Lower lobe of right lung (tissue), 2 donors: ENCODE data around the gene SLAMF7. TPM values are rescaled to one million over a fixed set of nuclear protein-coding genes. Genes with fewer than 3 reads are reported as not detected.

Experiments
- ATAC-seq, 2 donors: fragments of 200-7000 bp; cut with Tn5 transposase; one replicate each; pipeline ENCODE4 v1.9.1; 2020 to 2022; ENCODE audit warnings: mild to moderate bottlenecking in 2 of 2, moderate library complexity in 2 of 2
- DNase-seq: peaks from one replicate; pipeline ENCODE4 v3.0.0-alpha.2; 2020
- H3K27ac ChIP-seq: fragments of 200-600 bp; one replicate; pipeline ENCODE4 v1.8.0; 2022
- H3K27me3 ChIP-seq: fragments of 200-600 bp; one replicate; pipeline ENCODE4 v1.8.0; 2022; ENCODE audit warnings: low read depth
- H3K36me3 ChIP-seq: fragments of 200-600 bp; one replicate; pipeline ENCODE4 v1.8.0; 2022; ENCODE audit warnings: mild to moderate bottlenecking
- H3K4me1 ChIP-seq: fragments of 200-600 bp; one replicate; pipeline ENCODE4 v1.8.0; 2022
- H3K4me3 ChIP-seq: fragments of 200-600 bp; one replicate; pipeline ENCODE4 v1.8.0; 2022; ENCODE audit warnings: mild to moderate bottlenecking
- H3K9me3 ChIP-seq: fragments of 200-600 bp; one replicate; pipeline ENCODE4 v1.8.0; 2022
- intact Hi-C: fragments of 100-400 bp; cut with DNase I; formaldehyde crosslinking; loops from one replicate; pipeline ENCODE4 v1.11.0; 2022
- total RNA-seq: library from RNA; stranded (reverse); fragmentation: NEBNext Ultra II Directional; extraction: Animal tissue kit (Norgen Biotek cat#: 25700); gene quantifications from one replicate; pipeline ENCODE4 v1.2.1, GENCODE V29; 2021
- TF ChIP-seq, protein P1 (sequence below): fragments of 200-600 bp; IDR thresholded peaks from one replicate; pipeline ENCODE4 v1.8.0; 2022; ENCODE audit warnings: antibody characterized with exemption, mild to moderate bottlenecking
- donor health status: DM: no; HTN: yes; CAD: no; lungs with severe emphysema.

SLAMF7 gene
- total RNA-seq, 1 donor from 2014 or later, result 7.9 TPM

DNA sequence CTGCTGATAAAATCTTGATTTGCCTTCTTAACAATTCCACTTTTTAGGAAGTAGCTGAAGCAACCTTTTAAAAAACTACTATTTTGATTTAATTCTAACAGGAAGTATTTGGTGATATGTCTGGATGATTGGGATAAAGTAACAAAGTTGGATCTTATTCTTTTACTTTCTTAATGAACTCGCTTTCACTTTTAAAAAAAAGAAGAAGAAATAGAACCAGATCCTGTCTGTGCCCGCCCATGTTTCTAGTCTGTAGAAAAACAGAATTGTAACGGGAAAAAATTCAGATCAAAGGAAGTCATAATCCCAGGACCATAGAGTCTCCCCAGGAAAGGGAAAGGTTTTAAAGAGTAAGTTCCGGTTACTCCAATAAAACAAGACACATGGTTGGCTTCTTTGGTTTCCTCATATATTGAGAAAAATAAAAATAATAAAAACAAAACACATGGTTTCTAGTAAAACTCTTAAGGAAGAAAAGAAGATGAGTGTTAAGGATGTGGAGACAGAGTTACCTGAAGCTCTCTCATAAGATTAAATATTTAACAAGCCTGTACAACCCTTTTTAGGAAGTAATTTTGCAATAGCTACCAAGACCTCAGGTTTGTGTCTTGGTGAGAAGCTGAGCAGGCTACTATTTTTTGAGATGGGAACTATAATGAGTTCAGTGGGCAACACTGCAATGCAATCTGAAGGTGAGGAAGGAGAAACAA lies 32.4 kb upstream of the SLAMF7 start:
- TF ChIP-seq, protein P1, sequence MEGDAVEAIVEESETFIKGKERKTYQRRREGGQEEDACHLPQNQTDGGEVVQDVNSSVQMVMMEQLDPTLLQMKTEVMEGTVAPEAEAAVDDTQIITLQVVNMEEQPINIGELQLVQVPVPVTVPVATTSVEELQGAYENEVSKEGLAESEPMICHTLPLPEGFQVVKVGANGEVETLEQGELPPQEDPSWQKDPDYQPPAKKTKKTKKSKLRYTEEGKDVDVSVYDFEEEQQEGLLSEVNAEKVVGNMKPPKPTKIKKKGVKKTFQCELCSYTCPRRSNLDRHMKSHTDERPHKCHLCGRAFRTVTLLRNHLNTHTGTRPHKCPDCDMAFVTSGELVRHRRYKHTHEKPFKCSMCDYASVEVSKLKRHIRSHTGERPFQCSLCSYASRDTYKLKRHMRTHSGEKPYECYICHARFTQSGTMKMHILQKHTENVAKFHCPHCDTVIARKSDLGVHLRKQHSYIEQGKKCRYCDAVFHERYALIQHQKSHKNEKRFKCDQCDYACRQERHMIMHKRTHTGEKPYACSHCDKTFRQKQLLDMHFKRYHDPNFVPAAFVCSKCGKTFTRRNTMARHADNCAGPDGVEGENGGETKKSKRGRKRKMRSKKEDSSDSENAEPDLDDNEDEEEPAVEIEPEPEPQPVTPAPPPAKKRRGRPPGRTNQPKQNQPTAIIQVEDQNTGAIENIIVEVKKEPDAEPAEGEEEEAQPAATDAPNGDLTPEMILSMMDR, result no peak
- H3K27me3 ChIP-seq, result no peaks in the 10 kb centered on the region
- H3K4me3 ChIP-seq, result peak overlapping the region; percentile 2
- H3K36me3 ChIP-seq, result no peaks in the 10 kb centered on the region
- H3K9me3 ChIP-seq, result no peaks in the 10 kb centered on the region
- intact Hi-C loops, result no loop called here
- no peak for ATAC-seq
- no peak overlapping the region for H3K27ac ChIP-seq
- no peak for DNase-seq
- peaks cover 38% of the 10 kb centered on the region for H3K4me1 ChIP-seq

DNA sequence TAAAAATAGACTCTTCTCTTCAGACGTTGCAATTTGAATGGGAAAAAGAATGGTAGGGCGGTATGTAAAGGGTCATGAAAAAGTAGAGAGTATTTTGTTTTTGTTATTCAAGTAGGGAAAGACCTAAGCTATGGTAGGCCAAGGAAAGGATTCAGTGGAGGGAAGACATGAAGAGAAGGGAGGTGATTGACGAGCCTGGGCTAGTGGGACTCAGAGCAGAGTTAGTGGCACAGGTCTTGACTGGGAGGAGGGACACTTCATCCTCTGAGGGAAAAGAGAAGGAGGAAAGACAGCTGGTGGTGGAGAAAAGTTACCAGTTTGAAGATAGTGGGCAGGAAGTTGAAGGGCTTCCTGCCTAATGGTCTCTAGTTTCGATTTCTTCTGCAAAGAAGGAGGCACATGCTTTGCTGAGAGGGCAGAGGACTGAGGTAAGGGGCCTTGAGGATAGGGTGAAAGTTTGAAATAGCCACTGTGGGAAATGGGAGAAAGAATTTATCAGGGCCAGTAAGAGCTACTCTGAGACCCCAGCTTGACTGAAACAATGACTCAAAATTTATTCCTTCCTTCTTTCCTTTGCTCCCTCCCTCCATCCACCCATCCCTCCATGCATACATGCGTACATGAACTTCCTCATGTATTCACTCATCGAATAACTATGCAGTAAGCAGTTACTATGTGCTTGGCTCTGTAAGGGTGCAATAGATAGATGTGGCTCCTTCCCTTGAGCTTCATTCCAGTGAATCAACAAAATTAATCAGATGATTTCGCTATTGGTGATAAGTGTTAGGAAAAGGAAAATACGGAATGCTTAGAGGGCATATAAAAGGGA lies 31.6 kb upstream of the SLAMF7 start:
- DNase-seq (no peak), ATAC-seq (peak in 1 of 2 donors; percentile 38)
- Histone ChIP-seq H3K27me3 (no peaks in the 10 kb centered on the region), H3K36me3 (no peaks in the 10 kb centered on the region), H3K4me3 (peak overlapping the region; percentile 48), H3K27ac (peak overlapping the region; percentile 44), H3K9me3 (no peaks in the 10 kb centered on the region), H3K4me1 (peaks cover 43% of the 10 kb centered on the region)
- TF ChIP-seq, protein P1, result no peak
- intact Hi-C loops, result no loop called here

- H3K27ac ChIP-seq, result peak overlapping the region; percentile 44
- DNase-seq (no peak), ATAC-seq (peak; percentile 58 to 64)
- H3K9me3 ChIP-seq, result no peaks in the 10 kb centered on the region
- peak overlapping the region; percentile 48 for H3K4me3 ChIP-seq
- TF ChIP-seq, protein P1, result no peak
- H3K27me3 ChIP-seq, result peaks cover 1% of the 10 kb centered on the region
- peaks cover 45% of the 10 kb centered on the region for H3K4me1 ChIP-seq
- intact Hi-C loops, result no loop called here
- no peaks in the 10 kb centered on the region for H3K36me3 ChIP-seq
These were observed 30.9 kb upstream of the SLAMF7 start for GRCh38 chr1:160708118-160708517.

DNA sequence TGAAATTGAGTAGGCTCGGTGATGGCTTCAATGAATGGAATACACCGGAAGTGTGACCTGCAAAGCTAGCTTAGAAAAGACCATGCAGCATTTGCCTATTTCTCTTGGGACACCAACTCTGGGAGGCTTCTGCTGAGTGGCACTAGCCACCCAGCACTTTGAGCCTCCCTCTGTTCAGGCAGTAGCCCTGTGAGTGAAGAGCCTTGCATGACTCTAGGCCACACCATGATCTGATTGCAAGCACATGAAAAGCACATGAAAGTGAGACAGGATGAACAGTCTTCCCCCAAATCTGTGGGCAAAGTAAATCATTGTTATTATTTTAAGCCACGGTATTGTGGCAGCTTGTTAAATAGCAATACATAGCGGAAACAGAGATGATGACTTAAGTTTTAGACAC lies 30.2 kb upstream of the SLAMF7 start:
- peak overlapping the region; percentile 48 for H3K4me3 ChIP-seq
- intact Hi-C loops, result no loop called here
- ATAC-seq, result no peak

DNA sequence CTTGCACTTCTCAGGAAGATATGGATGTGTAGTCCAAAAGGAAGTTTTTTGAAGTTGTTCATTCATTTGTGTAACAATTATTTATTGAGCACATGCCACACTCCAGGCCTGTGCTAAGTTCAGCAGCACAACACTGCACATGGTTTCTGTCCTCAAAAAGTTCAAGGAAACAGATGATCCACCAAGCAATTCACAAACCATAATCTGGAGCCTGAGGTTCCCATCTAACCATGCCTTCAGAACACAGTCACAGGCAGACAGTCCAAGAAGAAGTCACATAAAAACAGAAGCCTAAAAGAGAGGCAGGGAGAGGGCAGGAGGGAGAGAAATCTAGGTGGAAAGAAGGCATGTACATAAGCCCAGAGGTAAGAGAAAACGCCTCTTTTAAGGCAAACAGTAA lies 29.3 kb upstream of the SLAMF7 start:
- DNase-seq (no peak), ATAC-seq (no peak)
- H3K27ac ChIP-seq, result no peak overlapping the region
- H3K4me1 ChIP-seq, result peaks cover 43% of the 10 kb centered on the region
- no peaks in the 10 kb centered on the region for H3K36me3 ChIP-seq
- H3K27me3 ChIP-seq, result peaks cover 3% of the 10 kb centered on the region
- H3K4me3 ChIP-seq, result peak overlapping the region; percentile 48
- TF ChIP-seq, protein P1, result no peak
- intact Hi-C loops, result no loop called here
- H3K9me3 ChIP-seq, result no peaks in the 10 kb centered on the region

More for the DNA sequence above, 30.2 kb upstream of the SLAMF7 start:
- Histone ChIP-seq H3K27me3 (peaks cover 3% of the 10 kb centered on the region), H3K9me3 (no peaks in the 10 kb centered on the region), H3K36me3 (no peaks in the 10 kb centered on the region), H3K4me1 (peaks cover 45% of the 10 kb centered on the region), H3K27ac (peak overlapping the region; percentile 44)
- DNase-seq, result no peak
- TF ChIP-seq, protein P1, result no peak
